Nephron (organoid): ENCODE data around the gene ZNF385C.
"Not testable (repeated sequence)": the region's sequence is repeated elsewhere in the genome, so short reads cannot be mapped to it uniquely, and the experiment has no call there.

Experiments
- H3K27ac Mint-ChIP-seq, 3 experiments: 2 replicates each; pipeline ENCODE4 v1.8.0; 2020; ENCODE audit warnings: mixed read lengths in 3 of 3, mild to moderate bottlenecking in 2 of 3, moderate library complexity in 1 of 3
- H3K27me3 Mint-ChIP-seq: 2 replicates; pipeline ENCODE4 v1.8.0; 2021; ENCODE audit warnings: low read depth, mild to moderate bottlenecking, moderate library complexity, mixed read lengths
- H3K36me3 Mint-ChIP-seq: 2 replicates; pipeline ENCODE4 v1.8.0; 2020; ENCODE audit warnings: low read depth, mixed read lengths
- H3K4me1 Mint-ChIP-seq: 2 replicates; pipeline ENCODE4 v1.8.0; 2020; ENCODE audit warnings: mixed read lengths
- H3K4me3 Mint-ChIP-seq, 3 experiments: 2 replicates each; pipeline ENCODE4 v1.8.0; 2020; ENCODE audit warnings: mild to moderate bottlenecking in 3 of 3, mixed read lengths in 3 of 3, moderate library complexity in 2 of 3
- H3K9me3 Mint-ChIP-seq: 2 replicates; pipeline ENCODE4 v1.8.0; 2020; ENCODE audit warnings: mixed read lengths
- TF ChIP-seq, protein P1 (sequence below), 3 experiments: fragments of 200-600 bp; sonication (generic); IDR thresholded peaks; one replicate each; pipeline ENCODE4 v1.5.0; 2021; ENCODE audit warnings: antibody characterized with exemption in 3 of 3; ENCODE audit not compliant: unreplicated experiment in 3 of 3

Gene ZNF385C

DNA sequence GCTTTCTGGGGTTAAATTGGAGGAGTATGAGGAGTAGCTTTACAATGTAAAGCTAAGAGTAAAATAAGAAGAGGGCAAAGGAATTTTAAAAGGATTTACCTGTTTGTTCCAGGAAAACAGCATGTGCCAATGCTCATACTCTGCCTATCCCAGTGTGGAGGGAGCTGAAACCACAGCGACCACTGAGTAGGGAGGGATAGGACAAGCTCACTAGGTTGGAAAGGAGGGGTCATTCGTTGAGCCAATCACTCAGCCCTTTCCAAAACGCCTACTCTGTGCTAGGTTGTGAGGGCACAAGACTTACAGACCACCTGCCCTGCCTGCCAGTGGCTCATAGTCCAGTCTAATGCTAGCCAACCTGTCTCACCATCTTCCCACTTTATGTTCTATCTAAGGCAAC is 79.9 kb downstream of the ZNF385C start:
- H3K36me3 Mint-ChIP-seq: peaks cover 9% of the 10 kb centered on the region
- peaks cover 40% of the 10 kb centered on the region for H3K4me1 Mint-ChIP-seq
- no peaks in the 10 kb centered on the region for H3K9me3 Mint-ChIP-seq
- peak overlapping the region; percentile 98 to 99 (median 98) for H3K27ac Mint-ChIP-seq
- peak overlapping the region; percentile 97 to 100 (median 99) for H3K4me3 Mint-ChIP-seq
- TF ChIP-seq, protein P1, sequence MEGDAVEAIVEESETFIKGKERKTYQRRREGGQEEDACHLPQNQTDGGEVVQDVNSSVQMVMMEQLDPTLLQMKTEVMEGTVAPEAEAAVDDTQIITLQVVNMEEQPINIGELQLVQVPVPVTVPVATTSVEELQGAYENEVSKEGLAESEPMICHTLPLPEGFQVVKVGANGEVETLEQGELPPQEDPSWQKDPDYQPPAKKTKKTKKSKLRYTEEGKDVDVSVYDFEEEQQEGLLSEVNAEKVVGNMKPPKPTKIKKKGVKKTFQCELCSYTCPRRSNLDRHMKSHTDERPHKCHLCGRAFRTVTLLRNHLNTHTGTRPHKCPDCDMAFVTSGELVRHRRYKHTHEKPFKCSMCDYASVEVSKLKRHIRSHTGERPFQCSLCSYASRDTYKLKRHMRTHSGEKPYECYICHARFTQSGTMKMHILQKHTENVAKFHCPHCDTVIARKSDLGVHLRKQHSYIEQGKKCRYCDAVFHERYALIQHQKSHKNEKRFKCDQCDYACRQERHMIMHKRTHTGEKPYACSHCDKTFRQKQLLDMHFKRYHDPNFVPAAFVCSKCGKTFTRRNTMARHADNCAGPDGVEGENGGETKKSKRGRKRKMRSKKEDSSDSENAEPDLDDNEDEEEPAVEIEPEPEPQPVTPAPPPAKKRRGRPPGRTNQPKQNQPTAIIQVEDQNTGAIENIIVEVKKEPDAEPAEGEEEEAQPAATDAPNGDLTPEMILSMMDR (IDR thresholded peaks at IDR 0.05; ENCODE audit: unreplicated experiment in 3 of 3): no peak
- no peaks in the 10 kb centered on the region for H3K27me3 Mint-ChIP-seq

DNA sequence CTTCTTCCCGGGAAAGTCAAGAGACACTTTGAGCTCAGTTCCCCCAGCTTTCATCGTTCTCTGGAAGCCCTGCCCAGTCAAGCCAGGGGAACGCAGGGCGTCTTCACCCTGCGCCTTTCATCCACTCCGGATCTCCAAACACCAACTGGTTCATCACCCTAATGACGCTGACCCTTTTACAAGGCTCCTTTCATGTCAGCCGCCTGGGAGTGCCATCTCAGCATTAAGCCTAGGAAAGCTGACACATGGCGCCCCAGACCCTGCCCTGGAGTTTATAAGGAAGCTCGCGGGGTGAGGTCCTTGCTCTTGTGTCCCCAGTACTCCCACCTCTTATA is 80.4 kb downstream of the ZNF385C start:
- Mint-ChIP-seq H3K4me1 (peaks cover 44% of the 10 kb centered on the region), H3K27ac (peak overlapping the region; percentile 98 to 99 (median 98)), H3K4me3 (peak overlapping the region; percentile 97 to 100 (median 99)), H3K27me3 (no peaks in the 10 kb centered on the region), H3K36me3 (peaks cover 9% of the 10 kb centered on the region), H3K9me3 (no peaks in the 10 kb centered on the region)
- TF ChIP-seq, protein P1 (IDR thresholded peaks at IDR 0.05; ENCODE audit: unreplicated experiment in 3 of 3): no peak

DNA sequence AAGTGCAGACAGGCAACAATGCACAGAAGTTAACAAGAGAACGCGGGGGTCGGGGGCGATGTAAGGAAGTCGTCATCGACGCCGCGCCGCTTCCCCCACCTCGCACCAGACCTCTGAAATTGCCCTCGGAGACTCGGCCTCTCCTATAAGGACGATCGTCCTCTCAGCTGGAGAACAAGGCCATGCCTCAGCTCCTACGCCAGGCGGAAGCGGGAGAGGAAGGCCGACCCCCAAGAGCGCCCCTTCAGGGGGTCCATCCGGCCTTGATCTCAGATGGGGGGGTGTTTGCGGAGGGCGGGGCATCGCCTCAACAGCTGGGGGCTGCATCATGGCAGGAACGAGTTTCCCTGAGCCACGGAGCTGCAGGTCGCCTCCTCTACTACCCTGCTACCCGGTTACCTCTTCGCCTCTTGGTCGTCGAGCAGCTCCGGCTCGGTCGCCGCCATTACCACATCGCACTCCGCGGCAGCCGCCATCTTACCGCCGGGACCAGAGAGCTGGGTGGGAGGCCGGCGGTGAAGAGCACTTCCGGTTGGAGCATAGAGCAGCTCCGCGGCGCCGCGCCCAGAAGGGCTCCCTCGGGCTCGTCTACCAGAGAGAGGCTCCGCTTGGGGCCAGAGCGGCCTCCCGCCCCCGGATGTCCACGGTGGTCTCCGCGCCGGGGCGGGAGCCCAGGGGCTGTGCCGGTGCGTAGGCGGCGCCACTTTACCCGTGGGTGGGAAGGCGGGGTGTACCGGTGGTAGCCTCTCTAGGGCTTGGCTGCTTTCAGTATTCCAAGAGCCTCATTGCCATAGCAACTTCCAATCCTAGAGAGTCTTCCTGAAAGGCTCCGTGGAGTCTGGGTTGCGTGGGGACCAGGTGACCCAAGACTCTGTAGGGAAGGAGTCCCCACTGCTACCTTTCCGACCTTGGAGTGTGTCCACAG is 81.1 kb downstream of the ZNF385C start, which contains the start of gene DNAJC7:
TSS of gene DNAJC7 (minus strand) at position 499 of the 925 bp plus-strand sequence. CDS start at position 476, 23 bp downstream.
- Mint-ChIP-seq H3K9me3 (no peaks in the 10 kb centered on the region), H3K27ac (peak within 1 kb of the TSS; percentile 98 to 99 (median 98)), H3K27me3 (no peaks in the 10 kb centered on the region), H3K4me1 (peaks cover 41% of the 10 kb centered on the region), H3K4me3 (peak within 1 kb of the TSS; percentile 97 to 100 (median 99)), H3K36me3 (peaks cover 6% of the 10 kb centered on the region)
- TF ChIP-seq, protein P1 (IDR thresholded peaks at IDR 0.05; ENCODE audit: unreplicated experiment in 3 of 3): no peak

DNA sequence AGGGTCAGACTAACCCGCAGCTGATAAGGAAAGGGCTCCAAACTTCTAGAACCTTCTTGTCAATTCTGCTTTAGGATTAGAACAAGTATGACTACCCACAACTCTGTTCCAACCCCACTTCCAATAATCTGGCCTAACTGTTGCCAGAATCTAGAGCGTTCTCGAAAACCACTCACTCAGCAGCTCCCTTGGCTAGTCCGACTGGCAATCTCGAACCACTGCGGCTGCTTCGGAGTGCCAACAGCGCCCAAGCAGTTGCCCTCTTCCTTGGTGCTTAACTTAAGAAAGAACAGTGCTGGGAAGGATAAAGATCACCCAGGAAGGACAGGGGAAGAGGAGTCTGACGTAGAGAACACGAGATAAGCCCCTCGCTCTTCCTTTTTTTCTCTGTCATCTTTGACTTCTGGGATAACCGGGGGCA is 81.9 kb downstream of the ZNF385C start:
- H3K27ac Mint-ChIP-seq: peak overlapping the region; percentile 98 to 99 (median 98)
- H3K4me3 Mint-ChIP-seq: peak overlapping the region; percentile 97 to 100 (median 99)
- TF ChIP-seq, protein P1 (IDR thresholded peaks at IDR 0.05; ENCODE audit: unreplicated experiment in 3 of 3): no peak
- H3K4me1 Mint-ChIP-seq: peaks cover 41% of the 10 kb centered on the region
- no peaks in the 10 kb centered on the region for H3K27me3 Mint-ChIP-seq
- peaks cover 5% of the 10 kb centered on the region for H3K36me3 Mint-ChIP-seq
- H3K9me3 Mint-ChIP-seq: no peaks in the 10 kb centered on the region

DNA sequence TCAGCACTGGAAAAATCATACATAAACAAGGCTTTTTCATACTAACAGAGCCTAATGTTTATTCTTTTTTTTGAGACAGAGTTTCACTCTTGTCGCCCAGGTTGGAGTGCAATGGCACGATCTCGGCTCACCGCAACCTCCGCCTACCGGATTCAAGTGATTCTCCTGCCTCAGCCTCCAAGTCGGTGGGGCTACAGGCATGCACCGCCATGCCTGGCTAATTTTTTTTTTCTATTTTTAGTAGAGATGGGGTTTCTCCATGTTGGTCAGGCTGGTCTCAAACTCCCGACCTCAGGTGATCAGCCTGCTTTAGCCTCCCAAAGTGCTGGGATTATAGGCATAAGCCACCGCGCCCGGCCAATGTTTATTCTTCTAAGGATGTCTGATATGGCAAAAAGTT is 84.5 kb downstream of the ZNF385C start:
- Mint-ChIP-seq H3K27ac (peak overlapping the region in 2 of 3 experiments; percentile 74 to 86), H3K36me3 (peaks cover 16% of the 10 kb centered on the region), H3K4me1 (peaks cover 43% of the 10 kb centered on the region), H3K4me3 (peak overlapping the region in 2 of 3 experiments; percentile 52 to 56)
- not testable (repeated sequence) for H3K9me3 Mint-ChIP-seq, H3K27me3 Mint-ChIP-seq

DNA sequence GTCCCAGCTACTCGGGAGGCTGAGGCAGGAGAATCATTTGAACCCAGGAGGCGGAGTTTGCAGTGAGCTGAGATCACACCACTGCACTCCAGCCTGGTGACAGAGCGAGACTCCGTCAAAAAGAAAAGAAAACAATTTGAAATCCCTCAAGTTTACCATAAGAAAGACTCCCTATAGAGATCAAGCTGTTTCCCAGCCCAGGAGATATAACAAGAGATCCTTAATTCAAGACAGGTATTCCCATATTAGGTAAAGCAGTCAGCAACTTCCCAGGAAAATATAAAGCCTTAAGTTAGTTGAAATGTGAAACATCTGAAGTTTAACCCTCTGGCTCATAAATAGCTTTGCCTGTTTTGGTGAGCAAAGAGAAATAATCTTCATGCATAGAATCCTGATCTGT is 85.9 kb downstream of the ZNF385C start:
- H3K36me3 Mint-ChIP-seq: peaks cover 16% of the 10 kb centered on the region
- H3K27ac Mint-ChIP-seq: peak overlapping the region in 1 of 3 experiments; percentile 17
- not testable (repeated sequence) for H3K9me3 Mint-ChIP-seq, H3K4me3 Mint-ChIP-seq, H3K27me3 Mint-ChIP-seq
- peaks cover 33% of the 10 kb centered on the region for H3K4me1 Mint-ChIP-seq
